SK-N-MC (cell line): Measurements from ENCODE around the gene PAK1.

Source experiments
- EZH2 ChIP-seq: fragments of 200-600 bp; sonication (generic); IDR thresholded peaks from one replicate; pipeline ENCODE4 v1.6.1; 2017; ENCODE audit warnings: antibody characterized with exemption
- FOXP2 ChIP-seq: optimal IDR thresholded peaks from 2 replicates; pipeline ENCODE3; 2011; ENCODE audit warnings: mild to moderate bottlenecking, moderate library complexity; ENCODE audit not compliant: insufficient read depth; ENCODE audit errors: extremely low read length, control extremely low read depth
- POLR2AphosphoS5 ChIP-seq: IDR thresholded peaks from 2 replicates; pipeline ENCODE4 v1.6.1; 2012; ENCODE audit warnings: mild to moderate bottlenecking, low read depth, low read length, borderline replicate concordance

DNA sequence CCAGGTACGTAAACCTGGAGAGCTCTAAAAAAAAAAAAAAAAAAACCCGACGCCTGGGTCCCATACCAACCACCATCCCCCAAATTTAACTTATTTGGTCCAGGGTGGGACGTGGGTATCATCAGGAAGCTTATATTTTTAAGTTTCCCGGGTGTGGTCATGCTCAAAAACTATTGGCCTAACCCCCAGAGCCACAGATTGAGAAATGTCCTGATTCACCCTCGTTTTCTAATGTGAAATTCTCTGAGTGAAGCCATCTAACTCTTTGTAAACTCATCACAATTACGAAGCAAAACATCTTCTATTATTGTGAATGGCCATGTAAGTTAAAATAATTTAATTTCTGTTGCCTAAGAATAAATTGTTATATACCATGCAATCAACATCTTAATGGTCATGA is 29.6 kb downstream of the PAK1 start:
- TF ChIP-seq FOXP2 (no peak), EZH2 (no peak), POLR2AphosphoS5 (no peak)
